Measurements from ENCODE around the gene LRRN4. TPM values are rescaled to one million over a fixed set of nuclear protein-coding genes. Genes with fewer than 3 reads are reported as not detected.

Gene LRRN4
- total RNA-seq, 1 experiment from 2014 or later: 0.72 TPM

GRCh38 chr20:6007094-6007528 is 46.7 kb downstream of the LRRN4 start:
- H3K27me3 ChIP-seq (ENCODE audit: insufficient read depth, low read depth): no peaks in the 10 kb centered on the region
- H3F3A ChIP-seq (ENCODE audit: insufficient read depth, low read depth): peaks cover 26% of the 10 kb centered on the region
- peaks cover 38% of the 10 kb centered on the region for H4K20me1 ChIP-seq (ENCODE audit: insufficient read depth)
- H3K9me2 ChIP-seq (ENCODE audit: insufficient read depth): no peaks in the 10 kb centered on the region
- no peaks in the 10 kb centered on the region; the same call in 1 of the 2 replicates for H3K36me3 ChIP-seq (ENCODE audit: low read depth)
- TF ChIP-seq EZH2 (IDR thresholded peaks at IDR 0.05; ENCODE audit: low read depth) (no peak), CTCF (conservative IDR thresholded peaks at IDR 0.05) (no peak)
- H3K27ac ChIP-seq: no peak overlapping the region
- POLR2A ChIA-PET (ENCODE audit: unreplicated experiment): interaction anchor here (0.6 kb wide), 1 partner anchor 853 kb away, joined by 4 read pairs; no protein-coding TSS in a partner anchor
- no peaks in the 10 kb centered on the region for H3K9me3 ChIP-seq (ENCODE audit: insufficient read depth, low read depth)
- H3K4me3 ChIP-seq: peak overlapping the region; percentile 97
- H3K4me2 ChIP-seq: peak overlapping the region; percentile 95
- DNase-seq: peak in 1 of 2 experiments; percentile 1
- peaks cover 51% of the 10 kb centered on the region for H3K79me2 ChIP-seq (ENCODE audit: low read depth)
- TSS peak; percentile 42 for BruUV-seq (replicated peaks)
- intact Hi-C loops (cut with micrococcal nuclease; ENCODE audit: unreplicated experiment): loop anchor here (1.0 kb wide), 1 partner anchor 478 kb away; no protein-coding TSS in a partner anchor
- CTCF ChIA-PET: no interaction called here
- peaks cover 29% of the 10 kb centered on the region for H3K4me1 ChIP-seq (replicated peaks; ENCODE audit: insufficient read depth)
- H2AFZ ChIP-seq: no peak overlapping the region

- Histone ChIP-seq H3K36me3 (ENCODE audit: low read depth) (no peaks in the 10 kb centered on the region; the same call in 1 of the 2 replicates), H3K4me1 (replicated peaks; ENCODE audit: insufficient read depth) (peaks cover 29% of the 10 kb centered on the region), H3F3A (ENCODE audit: insufficient read depth, low read depth) (peaks cover 26% of the 10 kb centered on the region), H3K9me3 (ENCODE audit: insufficient read depth, low read depth) (no peaks in the 10 kb centered on the region), H3K27me3 (ENCODE audit: insufficient read depth, low read depth) (no peaks in the 10 kb centered on the region), H3K79me2 (ENCODE audit: low read depth) (peaks cover 51% of the 10 kb centered on the region), H3K9me2 (ENCODE audit: insufficient read depth) (no peaks in the 10 kb centered on the region), H3K4me3 (peak overlapping the region; percentile 97), H4K20me1 (ENCODE audit: insufficient read depth) (peaks cover 35% of the 10 kb centered on the region), H3K27ac (no peak overlapping the region), H2AFZ (peak overlapping the region; percentile 92; the same call in 1 of the 2 replicates), H3K4me2 (peak overlapping the region; percentile 95)
- no TSS peak for BruUV-seq (replicated peaks)
- CTCF ChIA-PET: no interaction called here
- TF ChIP-seq CTCF (conservative IDR thresholded peaks at IDR 0.05) (no peak), EZH2 (IDR thresholded peaks at IDR 0.05; ENCODE audit: low read depth) (no peak)
- intact Hi-C loops (cut with micrococcal nuclease; ENCODE audit: unreplicated experiment): no loop called here
- POLR2A ChIA-PET (ENCODE audit: unreplicated experiment): interaction anchor here (0.6 kb wide), 1 partner anchor 853 kb away, joined by 4 read pairs; no protein-coding TSS in a partner anchor
- no peak for DNase-seq
These were observed 47.3 kb downstream of the LRRN4 start for GRCh38 chr20:6006603-6006949.

GRCh38 chr20:6000871-6001270 is 53.0 kb downstream of the LRRN4 start:
- H3K4me1 ChIP-seq (replicated peaks; ENCODE audit: insufficient read depth): peaks cover 10% of the 10 kb centered on the region; the same call in 1 of the 2 replicates
- H4K20me1 ChIP-seq (ENCODE audit: insufficient read depth): no peaks in the 10 kb centered on the region
- no peak overlapping the region for H3K27ac ChIP-seq
- H3K4me3 ChIP-seq: no peak overlapping the region
- ChIA-PET CTCF (interaction anchor here (0.6 to 1.0 kb wide), 2 partner anchors 77 to 444 kb away, joined by 3 read pairs; no protein-coding TSS in a partner anchor), POLR2A (ENCODE audit: unreplicated experiment) (no interaction called here)
- no peak overlapping the region for H2AFZ ChIP-seq
- H3K9me3 ChIP-seq (ENCODE audit: insufficient read depth, low read depth): no peaks in the 10 kb centered on the region
- no peaks in the 10 kb centered on the region for H3K36me3 ChIP-seq (ENCODE audit: low read depth)
- H3K9me2 ChIP-seq (ENCODE audit: insufficient read depth): no peaks in the 10 kb centered on the region
- no peak for DNase-seq
- TF ChIP-seq EZH2 (IDR thresholded peaks at IDR 0.05; ENCODE audit: low read depth) (no peak), CTCF (conservative IDR thresholded peaks at IDR 0.05) (no peak)
- no peaks in the 10 kb centered on the region for H3K27me3 ChIP-seq (ENCODE audit: insufficient read depth, low read depth)
- H3K4me2 ChIP-seq: no peak overlapping the region
- no peaks in the 10 kb centered on the region for H3K79me2 ChIP-seq (ENCODE audit: low read depth)
- BruUV-seq (replicated peaks): no TSS peak
- intact Hi-C loops (cut with micrococcal nuclease; ENCODE audit: unreplicated experiment): no loop called here
- peaks cover 12% of the 10 kb centered on the region; the same call in 1 of the 2 replicates for H3F3A ChIP-seq (ENCODE audit: insufficient read depth, low read depth)

Measured in PC-9 (cell line).